Colonic mucosa (tissue), 4 donors: ENCODE data around the gene CBLC. TPM values are rescaled to one million over a fixed set of nuclear protein-coding genes. Genes with fewer than 3 reads are reported as not detected.
"Not testable (repeated sequence)": the region's sequence is repeated elsewhere in the genome, so short reads cannot be mapped to it uniquely, and the experiment has no call there.

Experiments
- DNase-seq: peaks from one replicate; pipeline ENCODE4 v3.0.0-alpha.2; 2020
- H3K27ac ChIP-seq: fragments of 200-600 bp; one replicate; pipeline ENCODE4 v1.8.0; 2021
- H3K27me3 ChIP-seq: fragments of 200-600 bp; one replicate; pipeline ENCODE4 v1.8.0; 2021
- H3K36me3 ChIP-seq: fragments of 200-600 bp; one replicate; pipeline ENCODE4 v1.8.0; 2021
- H3K4me1 ChIP-seq: fragments of 200-600 bp; one replicate; pipeline ENCODE4 v1.8.0; 2021; ENCODE audit warnings: mild to moderate bottlenecking
- H3K4me3 ChIP-seq: fragments of 200-600 bp; one replicate; pipeline ENCODE4 v1.8.0; 2021
- H3K9ac ChIP-seq, 2 donors: one replicate each; pipeline ENCODE4 v1.7.0; 2013; ENCODE audit warnings: control low read depth in 2 of 2, low read depth in 2 of 2, low read length in 2 of 2
- H3K9me3 ChIP-seq: fragments of 200-600 bp; one replicate; pipeline ENCODE4 v1.8.0; 2021
- CTCF ChIP-seq: fragments of 200-600 bp; IDR thresholded peaks from one replicate; pipeline ENCODE4 v1.8.0; 2022; ENCODE audit warnings: antibody characterized with exemption, mild to moderate bottlenecking
- intact Hi-C: fragments of 100-400 bp; cut with DNase I; formaldehyde crosslinking; loops from one replicate; pipeline ENCODE4 v1.14.1; 2022
- total RNA-seq, 2 donors: library from RNA; stranded (reverse); fragmentation: NEBNext Ultra II Directional in 1 of 2; extraction: Animal tissue kit (Norgen Biotek cat#: 25700) in 1 of 2; gene quantifications; one replicate each; pipeline ENCODE4 v1.2.1, GENCODE V29; 2021
- donor health status: healthy.
- donor health status: DM: no; HTN: no; CAD: no.
- donor health status: DM: no; HTN: no; CAD: no.

CBLC gene
- total RNA-seq, 2 donors from 2014 or later: 65.6 to 78.0 TPM

DNA sequence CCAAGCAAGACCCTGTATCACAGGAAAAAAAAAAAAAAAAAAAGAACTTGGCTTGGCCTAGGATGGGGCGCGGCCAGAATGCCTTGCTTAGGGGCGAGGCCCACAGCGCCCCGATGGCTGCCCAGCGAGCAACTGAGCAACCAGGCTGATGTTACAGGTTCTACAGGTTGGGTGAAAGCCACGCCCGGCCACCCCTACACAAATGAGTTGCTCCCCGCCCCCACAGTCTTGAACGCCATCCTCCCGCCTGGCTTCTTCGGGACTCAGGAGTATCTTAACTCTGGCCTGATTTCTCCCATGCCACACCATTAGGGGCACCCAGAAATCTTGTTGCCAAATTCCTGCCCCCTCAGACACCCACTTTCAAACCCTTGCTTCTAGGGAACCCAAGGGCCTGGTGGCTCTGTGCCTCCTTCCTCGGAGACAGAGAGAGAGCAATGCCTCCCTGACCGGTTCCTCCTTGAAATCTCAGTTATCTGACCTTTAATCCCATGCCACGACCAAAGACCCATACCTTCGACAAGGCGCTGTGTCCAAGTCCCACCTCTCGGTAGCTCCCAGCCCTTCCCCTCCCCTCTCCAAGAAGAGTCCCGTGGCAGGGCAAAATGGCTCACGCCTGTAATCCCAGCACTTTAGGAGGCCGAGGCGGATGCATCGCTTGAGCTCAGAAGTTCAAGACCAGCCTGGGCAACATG is 1.1 kb upstream of the CBLC start:
- H3K36me3 ChIP-seq: no peaks in the 10 kb centered on the region
- H3K4me3 ChIP-seq: no peak overlapping the region
- no peaks in the 10 kb centered on the region for H3K9me3 ChIP-seq
- H3K27me3 ChIP-seq: no peaks in the 10 kb centered on the region
- DNase-seq: peak; percentile 95
- peak overlapping the region; percentile 80 for H3K27ac ChIP-seq
- intact Hi-C loops: loop anchor here (10.0 kb wide), 1 partner anchor 202 kb away; no protein-coding TSS in a partner anchor
- H3K9ac ChIP-seq: peak overlapping the region; percentile 63 to 81
- H3K4me1 ChIP-seq: peaks cover 5% of the 10 kb centered on the region
- no peak for TF ChIP-seq CTCF

DNA sequence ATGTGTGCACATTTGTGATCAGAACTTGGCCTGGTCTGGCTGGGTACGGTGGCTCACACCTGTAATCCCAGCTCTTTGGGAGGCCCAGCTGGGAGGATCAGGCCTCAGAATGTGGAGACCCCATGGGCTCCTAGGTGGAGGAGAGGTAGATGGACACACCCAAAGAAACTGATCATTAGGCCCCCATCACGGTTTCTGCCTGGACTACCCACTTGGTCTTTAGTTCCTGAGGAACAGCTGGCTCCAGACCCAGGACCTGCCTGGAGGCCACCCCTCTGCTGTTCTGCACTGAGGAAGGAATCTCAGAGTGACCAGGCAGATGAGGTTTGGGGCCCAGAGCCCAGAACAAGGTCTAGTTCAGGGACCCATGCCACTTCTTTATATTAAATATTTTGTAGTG is 1.5 kb downstream of the CBLC start:
- H3K4me1 ChIP-seq: peaks cover 5% of the 10 kb centered on the region
- intact Hi-C loops: loop anchor here (10.0 kb wide), 1 partner anchor 204 kb away; no protein-coding TSS in a partner anchor
- DNase-seq: no peak
- H3K9me3 ChIP-seq: no peaks in the 10 kb centered on the region
- no peak overlapping the region for H3K4me3 ChIP-seq
- peak overlapping the region in 1 of 2 donors; percentile 63 for H3K9ac ChIP-seq
- no peak for TF ChIP-seq CTCF
- H3K27me3 ChIP-seq: no peaks in the 10 kb centered on the region
- no peaks in the 10 kb centered on the region for H3K36me3 ChIP-seq
- H3K27ac ChIP-seq: no peak overlapping the region

DNA sequence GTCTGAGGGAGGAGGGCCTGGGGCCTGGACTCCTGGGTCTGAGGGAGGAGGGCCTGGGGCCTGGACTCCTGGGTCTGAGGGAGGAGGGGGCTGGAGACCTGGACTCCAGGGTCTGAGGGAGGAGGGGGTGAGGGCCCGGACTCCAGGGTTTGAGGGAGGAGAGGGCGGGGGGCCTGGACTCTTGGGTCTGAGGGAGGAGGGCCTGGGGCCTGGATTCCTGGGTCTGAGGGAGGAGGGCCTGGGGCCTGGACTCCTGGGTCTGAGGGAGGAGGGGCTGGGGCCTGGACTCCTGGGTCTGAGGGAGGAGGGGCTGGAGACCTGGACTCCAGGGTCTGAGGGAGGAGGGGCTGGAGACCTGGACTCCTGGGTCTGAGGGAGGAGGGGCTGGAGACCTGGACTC is 4.0 kb downstream of the CBLC start:
- H3K27ac ChIP-seq, DNase-seq, H3K27me3 ChIP-seq, H3K9me3 ChIP-seq, H3K9ac ChIP-seq, H3K4me1 ChIP-seq, intact Hi-C loops, H3K36me3 ChIP-seq, H3K4me3 ChIP-seq: not testable (repeated sequence)

GRCh38 chr19:44782729-44783128 is 5.0 kb downstream of the CBLC start:
- no peak for TF ChIP-seq CTCF
- Histone ChIP-seq H3K9me3 (no peaks in the 10 kb centered on the region), H3K36me3 (no peaks in the 10 kb centered on the region), H3K4me1 (no peaks in the 10 kb centered on the region), H3K27me3 (no peaks in the 10 kb centered on the region), H3K4me3 (no peak overlapping the region), H3K27ac (no peak overlapping the region), H3K9ac (no peak overlapping the region)
- DNase-seq: no peak
- intact Hi-C loops: no loop called here

GRCh38 chr19:44783545-44783944 is 5.9 kb downstream of the CBLC start:
- no peak overlapping the region for H3K4me3 ChIP-seq
- H3K27me3 ChIP-seq: no peaks in the 10 kb centered on the region
- H3K4me1 ChIP-seq: no peaks in the 10 kb centered on the region
- intact Hi-C loops: no loop called here
- DNase-seq: no peak
- no peak overlapping the region for H3K27ac ChIP-seq
- no peak overlapping the region for H3K9ac ChIP-seq
- H3K36me3 ChIP-seq: no peaks in the 10 kb centered on the region
- no peaks in the 10 kb centered on the region for H3K9me3 ChIP-seq
- TF ChIP-seq CTCF: no peak

GRCh38 chr19:44785271-44785670 is 7.6 kb downstream of the CBLC start:
- Histone ChIP-seq H3K9me3 (no peaks in the 10 kb centered on the region), H3K4me1 (no peaks in the 10 kb centered on the region), H3K27ac (no peak overlapping the region), H3K9ac (no peak overlapping the region), H3K27me3 (no peaks in the 10 kb centered on the region), H3K36me3 (no peaks in the 10 kb centered on the region), H3K4me3 (no peak overlapping the region)
- no peak for DNase-seq
- intact Hi-C loops: no loop called here
- no peak for TF ChIP-seq CTCF
